AG09309 (cell line): Measurements from ENCODE around the gene MYBPH.

Experiments
- DNase-seq: peaks from one replicate; pipeline ENCODE4 v3.0.0-alpha.2; 2010; ENCODE audit warnings: low read depth
- H3K4me3 ChIP-seq: 2 replicates; pipeline ENCODE4 v1.5.1; 2011; ENCODE audit warnings: mild to moderate bottlenecking, low read depth, low read length, moderate library complexity; ENCODE audit not compliant: control insufficient read depth
- TF ChIP-seq, protein P1 (sequence below): IDR thresholded peaks from 2 replicates; pipeline ENCODE4 v1.5.1; 2011; ENCODE audit warnings: mild to moderate bottlenecking, low read depth, low read length, inconsistent platforms; ENCODE audit not compliant: insufficient read depth, control insufficient read depth; ENCODE audit errors: missing control alignments

MYBPH gene

DNA sequence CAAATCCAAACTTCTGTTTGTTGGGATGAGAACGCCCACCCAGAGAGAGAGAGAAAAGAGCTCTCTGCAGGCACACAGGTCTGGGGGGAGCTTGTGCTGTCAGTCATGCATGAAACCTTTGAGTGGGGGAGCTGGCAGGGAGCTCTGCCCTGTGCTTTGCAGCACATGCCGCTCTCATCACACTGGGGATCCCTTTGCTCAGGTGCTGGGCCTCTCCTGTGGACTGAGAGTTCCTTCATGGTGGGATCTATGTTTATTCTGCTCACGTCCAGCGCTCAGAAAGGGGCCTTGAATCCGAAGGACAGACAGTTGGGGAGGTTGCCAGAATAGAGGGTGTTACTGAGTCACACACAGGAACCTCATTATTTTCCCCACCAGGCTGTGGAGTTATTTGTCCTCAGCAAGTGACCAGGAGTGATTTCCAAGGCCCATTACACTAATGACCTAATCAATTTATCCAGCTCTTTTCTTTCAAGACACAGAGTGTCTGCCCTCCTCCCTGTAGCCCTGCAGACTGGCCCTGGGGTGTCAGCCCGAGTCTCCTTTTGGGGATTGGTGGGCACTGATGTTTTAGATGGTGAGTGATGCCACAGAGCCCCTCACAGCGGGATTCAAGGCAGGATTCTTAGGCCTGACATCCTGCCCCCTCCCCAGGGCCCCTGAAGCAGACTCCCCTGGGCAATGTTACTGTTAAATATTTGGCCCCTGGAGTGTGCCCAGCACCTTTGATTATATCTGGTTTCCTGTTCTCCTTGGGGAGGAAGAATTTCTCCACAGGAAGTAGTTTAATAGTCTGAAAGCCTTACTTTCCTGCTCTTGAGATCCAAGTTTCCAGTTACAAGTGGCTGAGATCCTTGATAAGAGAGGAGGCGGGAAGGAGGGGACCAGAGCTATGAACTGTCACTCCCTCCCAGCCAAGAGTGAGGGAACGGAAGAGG lies 22.3 kb downstream of the MYBPH start:
- TF ChIP-seq, protein P1, sequence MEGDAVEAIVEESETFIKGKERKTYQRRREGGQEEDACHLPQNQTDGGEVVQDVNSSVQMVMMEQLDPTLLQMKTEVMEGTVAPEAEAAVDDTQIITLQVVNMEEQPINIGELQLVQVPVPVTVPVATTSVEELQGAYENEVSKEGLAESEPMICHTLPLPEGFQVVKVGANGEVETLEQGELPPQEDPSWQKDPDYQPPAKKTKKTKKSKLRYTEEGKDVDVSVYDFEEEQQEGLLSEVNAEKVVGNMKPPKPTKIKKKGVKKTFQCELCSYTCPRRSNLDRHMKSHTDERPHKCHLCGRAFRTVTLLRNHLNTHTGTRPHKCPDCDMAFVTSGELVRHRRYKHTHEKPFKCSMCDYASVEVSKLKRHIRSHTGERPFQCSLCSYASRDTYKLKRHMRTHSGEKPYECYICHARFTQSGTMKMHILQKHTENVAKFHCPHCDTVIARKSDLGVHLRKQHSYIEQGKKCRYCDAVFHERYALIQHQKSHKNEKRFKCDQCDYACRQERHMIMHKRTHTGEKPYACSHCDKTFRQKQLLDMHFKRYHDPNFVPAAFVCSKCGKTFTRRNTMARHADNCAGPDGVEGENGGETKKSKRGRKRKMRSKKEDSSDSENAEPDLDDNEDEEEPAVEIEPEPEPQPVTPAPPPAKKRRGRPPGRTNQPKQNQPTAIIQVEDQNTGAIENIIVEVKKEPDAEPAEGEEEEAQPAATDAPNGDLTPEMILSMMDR: no peak
- H3K4me3 ChIP-seq: no peak overlapping the region
- DNase-seq: no peak

DNA sequence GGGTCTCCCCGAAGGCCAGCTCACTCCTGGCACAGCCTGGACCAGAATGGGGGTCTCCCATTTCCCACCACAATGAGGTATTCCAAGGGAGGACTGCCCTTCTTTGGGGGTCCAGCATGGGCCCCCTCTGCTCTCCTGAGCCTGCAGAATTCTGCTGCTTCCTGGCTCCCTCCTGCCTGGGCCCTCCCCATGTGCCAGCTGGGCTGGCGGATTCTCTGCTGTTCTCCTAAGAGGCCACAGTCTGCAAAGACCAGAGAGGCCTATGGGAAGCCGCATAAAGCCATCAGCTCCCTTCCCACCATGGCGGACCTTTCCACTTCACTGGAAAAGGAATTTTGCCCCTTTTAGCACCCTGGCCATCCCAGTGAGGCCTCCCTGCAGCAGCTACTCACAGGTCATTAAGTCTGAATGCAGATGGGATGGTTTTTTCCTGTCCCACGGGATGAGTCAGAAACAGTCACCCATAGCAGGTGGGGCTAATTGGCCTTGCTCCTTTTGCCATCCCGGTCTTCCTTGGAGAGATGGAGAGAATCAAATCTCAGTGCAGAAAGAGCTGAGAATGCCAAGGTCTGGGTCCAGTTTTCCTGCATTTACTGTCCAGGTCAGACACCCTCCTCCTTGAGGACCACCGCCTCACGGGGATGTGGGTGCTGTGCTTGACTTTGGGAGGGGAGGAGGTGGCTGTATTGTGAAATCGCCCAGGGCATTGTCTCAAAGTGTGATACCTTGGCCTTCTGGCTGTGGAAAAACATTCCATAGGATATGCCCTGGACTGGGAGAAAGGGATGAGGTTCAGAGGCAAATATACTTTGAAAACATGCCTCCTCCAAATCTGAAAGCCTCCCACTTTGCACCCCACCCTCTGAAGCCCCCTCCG lies 23.2 kb downstream of the MYBPH start:
- H3K4me3 ChIP-seq: no peak overlapping the region
- TF ChIP-seq, protein P1: no peak
- DNase-seq: no peak

DNA sequence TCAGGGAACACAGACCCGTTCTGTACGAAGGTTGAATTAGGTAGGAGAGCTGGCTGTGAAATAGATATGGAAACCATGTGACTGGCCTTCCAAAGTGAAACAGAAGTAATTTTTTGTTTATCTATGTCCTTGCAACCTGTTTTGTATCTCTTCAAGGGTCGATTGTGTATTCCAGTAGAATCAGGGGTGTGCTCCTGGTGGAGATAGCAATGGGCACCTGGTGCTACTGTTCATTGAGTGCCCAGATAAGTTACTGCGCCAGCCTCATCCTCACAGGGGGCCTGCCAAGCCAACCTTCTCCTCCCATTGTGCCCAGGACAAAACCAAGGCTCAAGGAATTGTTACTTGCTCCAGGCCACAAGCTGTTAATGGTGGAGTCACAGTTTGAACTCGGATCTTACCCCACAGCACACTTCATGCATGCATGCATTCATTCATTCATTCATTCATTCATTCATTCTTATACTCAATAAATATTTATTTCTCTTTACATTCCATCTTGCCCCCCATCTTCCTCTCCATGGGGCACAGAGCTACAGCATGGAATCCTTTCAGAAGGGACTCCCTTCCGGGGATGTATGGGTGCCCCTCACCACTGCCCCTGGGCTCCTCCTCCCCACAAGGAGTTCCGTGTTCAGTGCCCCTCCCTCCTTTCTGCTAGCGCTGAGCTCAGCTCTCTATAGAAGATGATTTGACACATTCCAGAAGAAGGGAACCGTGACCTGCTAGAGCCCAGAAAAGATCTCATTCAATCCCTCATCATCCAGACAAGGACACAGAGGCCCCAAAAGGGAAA lies 24.1 kb downstream of the MYBPH start:
- no peak for DNase-seq
- no peak overlapping the region for H3K4me3 ChIP-seq
- TF ChIP-seq, protein P1: no peak

DNA sequence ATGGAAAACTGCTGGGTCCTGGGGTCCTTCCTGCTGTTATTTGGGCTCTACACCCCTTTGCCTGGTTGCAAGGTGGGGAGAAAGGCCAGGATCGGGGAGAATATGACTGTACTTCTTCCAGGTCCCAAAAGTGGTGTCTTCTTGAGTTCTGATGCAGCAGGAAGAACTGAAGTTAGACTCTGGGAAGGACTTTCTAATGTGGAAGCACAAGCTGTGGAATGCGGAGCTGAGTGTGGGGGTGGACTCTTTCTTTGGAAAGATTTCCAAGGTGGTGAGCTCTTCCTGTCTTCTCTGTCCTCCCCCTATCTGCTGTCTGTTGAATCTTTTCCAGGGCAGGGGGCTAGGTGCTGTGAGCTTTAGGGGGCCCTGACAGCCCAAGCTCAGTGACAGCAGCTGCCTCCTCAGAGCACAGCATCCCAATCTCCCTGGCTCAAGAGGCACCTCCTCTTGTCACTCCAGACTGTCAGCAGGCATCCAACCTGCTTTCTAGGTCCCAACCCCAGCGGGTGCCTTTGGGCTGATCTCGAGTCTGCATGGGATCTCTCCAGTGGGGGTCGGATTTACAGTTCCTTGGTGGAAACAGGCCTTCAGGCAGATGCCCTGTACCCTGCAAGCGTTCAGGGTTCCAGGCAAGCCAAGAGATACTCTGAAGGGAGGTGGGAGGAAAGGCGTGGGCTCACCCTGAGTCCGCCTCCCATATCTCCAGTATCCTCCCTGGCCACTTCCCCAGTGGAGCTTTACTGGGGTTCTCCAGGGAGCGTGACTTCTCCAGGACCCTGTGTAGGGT lies 24.9 kb downstream of the MYBPH start:
- no peak for DNase-seq
- no peak overlapping the region for H3K4me3 ChIP-seq
- TF ChIP-seq, protein P1: no peak

DNA sequence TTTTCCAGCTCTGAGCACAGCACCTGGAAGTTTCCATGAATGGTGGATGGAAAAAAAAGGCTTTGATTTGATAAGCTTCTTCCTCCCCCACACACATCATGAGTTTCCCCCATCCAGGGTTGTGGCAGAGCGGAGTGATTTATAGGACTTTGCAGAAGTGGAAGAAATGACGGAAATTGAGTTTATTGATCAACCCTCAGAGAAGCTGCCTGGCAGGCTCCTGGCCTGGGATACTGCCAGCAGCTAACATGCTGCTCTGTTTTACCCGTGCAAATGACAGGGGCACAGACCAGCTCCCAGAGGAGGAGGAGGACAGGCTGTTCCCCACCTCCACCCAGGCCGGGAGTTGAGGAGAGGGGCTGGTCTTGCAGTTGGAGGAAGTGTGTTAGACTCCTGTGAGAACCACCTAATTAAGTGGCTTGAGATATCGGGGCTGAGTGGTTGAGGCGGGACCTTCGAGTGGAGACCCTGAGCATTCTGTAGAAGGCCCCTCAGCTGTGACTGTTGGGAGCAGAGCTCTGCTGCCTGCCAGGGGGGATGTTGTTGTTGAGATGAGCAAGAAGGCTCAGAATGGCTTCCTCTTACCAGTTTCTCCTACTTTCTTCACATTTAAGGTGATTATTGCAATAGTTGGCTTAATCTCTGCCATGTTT lies 26.3 kb downstream of the MYBPH start:
- no peak for DNase-seq
- no peak overlapping the region for H3K4me3 ChIP-seq
- TF ChIP-seq, protein P1: no peak
